Measurements from ENCODE around the gene ZFAND2B.

GRCh38 chr2:219174801-219175200, 31.8 kb upstream of the ZFAND2B start:
- TF ChIP-seq CTCF (IDR thresholded peaks at IDR 0.05) (no peak), POLR2A (IDR thresholded peaks at IDR 0.05) (no peak)

All from lower leg skin (tissue), 3 donors.